NCI-H1417 treated with DMSO at 0.1 percent for 48 hours (cell line): ENCODE results near the gene XKR7.

Source experiments
- DNase-seq: peaks from one replicate; lab custom pipeline; 2025; lab: John Stamatoyannopoulos, UW

The XKR7 gene

DNA sequence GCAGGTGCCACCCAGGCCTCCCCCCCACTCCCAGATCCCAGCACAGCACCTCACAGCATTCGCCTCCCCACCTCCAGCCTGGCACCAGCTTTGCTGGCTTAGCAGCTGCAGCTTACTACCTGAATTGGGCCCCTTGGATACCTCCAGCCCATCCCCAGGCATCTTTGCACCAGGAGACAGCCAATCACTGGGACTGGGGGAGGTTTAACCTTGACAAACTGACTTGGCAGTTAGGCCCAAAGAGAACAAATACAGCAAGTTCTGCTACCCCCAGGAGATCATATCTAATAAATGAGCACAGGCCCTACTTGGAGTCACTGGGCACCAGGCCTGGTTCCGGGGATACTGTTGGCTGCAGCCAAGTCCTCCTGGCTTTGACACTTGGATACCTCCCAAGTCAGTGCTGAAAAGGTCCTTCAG, 24.9 kb upstream of the XKR7 start:
- DNase-seq: no peak

DNA sequence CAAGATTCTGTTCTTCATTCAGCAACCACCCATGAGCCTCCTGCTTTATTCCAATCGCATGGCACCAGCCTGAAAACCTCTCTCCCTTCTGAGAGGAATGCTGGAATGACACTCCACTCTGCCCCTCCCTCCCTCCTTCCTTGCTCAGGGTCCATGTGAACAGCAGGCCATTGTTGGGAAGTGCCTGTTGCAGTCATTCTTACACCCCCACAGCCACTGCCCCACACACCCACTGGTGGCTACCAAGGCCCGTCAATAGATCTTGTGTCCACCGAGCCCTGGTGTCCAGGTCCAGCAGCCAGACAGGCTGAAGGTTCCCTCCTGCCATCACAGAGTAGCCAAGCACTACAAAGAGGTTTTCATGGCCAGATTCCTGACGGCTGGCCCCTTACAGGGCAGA, 22.6 kb upstream of the XKR7 start:
- DNase-seq: no peak

DNA sequence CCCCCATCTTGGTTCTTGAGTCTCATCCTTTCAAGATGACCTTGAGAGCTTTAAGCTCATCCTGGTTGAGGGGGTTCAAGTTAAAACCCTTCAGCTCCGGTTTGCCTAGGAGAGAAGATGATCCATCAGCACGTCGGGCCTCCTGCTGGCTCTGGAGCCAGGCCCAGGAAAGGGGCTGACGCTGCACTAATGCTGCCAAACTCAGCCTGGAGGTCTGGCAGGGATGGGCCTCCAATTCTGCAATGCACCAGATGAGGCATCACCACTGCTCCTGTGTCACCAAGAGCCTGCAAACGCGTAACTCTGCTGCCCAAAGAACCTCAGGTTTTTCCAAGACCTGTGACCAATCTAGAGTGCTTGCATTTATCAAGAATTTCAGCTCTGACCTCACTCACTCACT, 22.2 kb upstream of the XKR7 start:
- no peak for DNase-seq

DNA sequence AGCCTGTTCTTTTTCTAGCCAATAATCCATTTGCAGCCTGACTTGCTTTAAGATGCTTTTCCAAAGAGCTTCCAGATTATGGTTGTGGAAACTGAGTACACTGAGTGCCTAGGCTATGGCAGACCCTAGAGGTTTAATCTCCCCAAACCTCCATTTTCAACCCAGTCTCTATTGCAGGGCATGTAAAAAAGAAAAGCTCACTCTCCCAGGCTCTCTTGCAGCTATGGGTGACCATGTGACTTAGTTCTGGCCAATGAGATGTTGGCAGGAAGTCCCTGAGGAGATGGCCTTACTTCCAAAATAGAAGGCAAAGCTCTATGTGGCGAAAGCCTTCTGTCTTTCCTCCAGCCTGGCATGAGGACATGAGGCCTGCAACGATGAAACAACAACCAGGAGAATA, 19.9 kb upstream of the XKR7 start:
- no peak for DNase-seq

DNA sequence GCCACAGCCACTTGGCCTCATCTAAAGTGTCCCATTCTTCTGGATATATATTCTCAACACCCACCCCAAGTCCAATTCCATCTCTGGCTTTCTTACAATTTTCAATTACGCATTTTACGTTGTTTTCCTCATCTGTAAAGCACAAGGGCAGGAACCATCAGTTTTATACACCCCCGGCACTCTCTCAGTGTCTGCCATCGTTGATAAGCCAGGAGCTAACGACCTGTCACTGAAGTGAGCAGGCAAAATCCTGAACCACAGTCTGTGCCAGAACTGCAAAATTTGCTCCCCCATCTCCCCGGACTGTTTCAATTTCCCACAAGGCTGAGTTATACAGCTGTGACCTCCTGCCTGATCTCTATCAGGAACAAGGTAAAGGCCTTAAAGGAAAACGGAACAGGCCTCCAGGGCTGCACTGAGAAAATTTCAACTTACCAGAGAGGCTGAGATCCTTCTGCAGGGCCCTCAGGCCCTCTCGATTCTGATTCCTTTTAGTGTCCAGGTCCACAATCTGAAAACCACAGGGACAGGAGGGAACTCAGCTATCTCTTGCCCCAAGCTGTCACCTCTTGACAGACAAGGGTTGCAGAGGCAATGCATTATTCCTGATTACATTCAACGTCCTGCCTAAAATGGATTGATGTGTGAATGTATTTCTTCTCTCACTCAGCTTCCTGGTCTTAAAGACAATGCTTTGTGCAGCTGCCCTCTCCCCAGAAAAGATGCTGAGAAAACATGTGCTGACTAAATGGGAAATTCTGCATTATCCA, 17.9 kb upstream of the XKR7 start:
- no peak for DNase-seq

DNA sequence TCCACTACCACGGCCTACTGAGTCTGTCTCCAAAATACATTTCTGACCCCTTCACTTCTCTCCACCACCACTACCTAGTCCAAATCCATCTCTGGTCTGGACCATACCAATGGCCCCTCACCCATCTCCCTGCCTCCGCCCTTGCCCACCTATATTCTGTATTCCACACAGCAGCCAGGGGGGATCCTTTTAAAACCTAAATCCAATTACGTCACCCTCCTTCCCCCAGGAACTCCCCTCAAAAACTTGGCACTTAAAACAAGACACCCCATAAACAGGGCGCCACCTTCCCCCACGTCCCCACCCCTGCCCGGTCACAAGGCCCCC, 16.8 kb upstream of the XKR7 start:
- no peak for DNase-seq

DNA sequence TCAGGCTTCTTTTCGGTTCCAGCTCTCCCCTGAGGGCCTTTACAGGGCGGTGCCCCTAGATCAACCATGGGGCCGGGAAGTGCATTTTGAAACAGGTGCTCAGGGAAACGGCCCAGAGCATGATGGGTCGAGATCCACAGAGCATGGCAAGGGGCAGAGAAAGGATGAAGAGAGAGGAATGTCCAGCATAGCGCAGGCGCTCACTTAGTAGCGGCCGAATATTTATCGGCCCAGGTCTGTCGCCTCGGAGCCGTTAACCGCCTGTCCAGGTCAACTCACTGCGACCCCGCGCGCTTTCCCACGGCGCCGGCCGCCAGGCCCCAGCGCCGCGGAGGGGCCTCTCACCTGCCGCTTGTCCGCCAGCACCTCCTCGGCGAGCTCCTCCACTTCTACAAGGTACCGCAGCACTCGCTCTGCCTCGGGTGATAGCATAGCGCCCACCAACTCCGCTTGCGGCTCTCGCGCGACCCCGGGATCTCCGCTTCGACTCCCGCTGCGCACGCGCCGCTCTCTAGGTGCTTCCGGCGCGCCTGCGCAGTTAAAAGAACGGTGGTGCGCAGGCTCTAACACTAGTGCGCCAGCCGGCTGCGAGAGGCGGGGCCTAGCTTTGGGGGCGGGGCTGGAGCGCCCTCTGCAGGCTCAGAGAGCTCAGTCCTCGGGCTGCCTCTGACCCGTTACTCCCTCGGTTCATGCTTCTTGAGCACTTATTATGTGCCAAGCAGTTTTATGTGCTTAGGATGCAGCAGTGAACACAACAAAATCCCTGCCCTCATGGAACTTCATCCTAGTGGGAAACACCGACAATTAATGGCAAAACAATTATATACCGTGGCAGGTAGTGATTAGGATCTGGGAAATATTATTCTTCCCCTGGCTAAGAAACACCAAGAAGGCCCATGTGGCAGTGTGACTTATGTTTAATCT, 16.2 kb upstream of the XKR7 start, which contains the start of gene PDRG1:
Gene PDRG1, minus strand, starts transcription at position 517 of the 924 bp plus-strand sequence. Its CDS starts 85 bp downstream, at position 432.
- peak; percentile 88 for DNase-seq

DNA sequence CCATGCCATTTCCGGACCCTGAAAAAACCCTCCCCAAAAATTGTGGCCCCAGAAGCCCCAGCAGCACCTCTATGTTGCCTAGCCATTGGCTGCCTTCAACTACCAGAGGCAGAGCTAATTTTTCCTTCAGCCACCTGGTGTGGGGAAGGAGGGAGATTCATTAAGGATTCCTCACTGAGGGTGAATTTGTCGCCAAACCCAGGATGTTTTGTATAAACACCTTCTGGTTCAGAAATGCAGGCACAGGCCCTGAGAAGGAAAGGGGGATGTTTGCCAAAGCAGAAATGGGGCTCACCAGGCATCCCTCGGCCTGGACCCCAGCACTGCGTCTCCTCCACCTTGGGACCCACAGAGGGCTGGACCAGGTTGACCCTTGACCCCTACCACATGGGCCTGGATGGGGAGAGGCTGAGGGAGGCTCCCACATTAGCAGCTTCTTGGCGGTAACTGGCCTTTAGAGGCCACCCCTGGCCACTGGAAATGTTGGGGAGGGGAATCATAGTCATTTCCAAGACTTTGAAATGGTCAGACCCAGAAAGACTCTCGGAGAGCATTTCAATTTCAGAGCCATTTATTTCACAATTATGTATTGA, 14.3 kb upstream of the XKR7 start:
- DNase-seq: no peak

DNA sequence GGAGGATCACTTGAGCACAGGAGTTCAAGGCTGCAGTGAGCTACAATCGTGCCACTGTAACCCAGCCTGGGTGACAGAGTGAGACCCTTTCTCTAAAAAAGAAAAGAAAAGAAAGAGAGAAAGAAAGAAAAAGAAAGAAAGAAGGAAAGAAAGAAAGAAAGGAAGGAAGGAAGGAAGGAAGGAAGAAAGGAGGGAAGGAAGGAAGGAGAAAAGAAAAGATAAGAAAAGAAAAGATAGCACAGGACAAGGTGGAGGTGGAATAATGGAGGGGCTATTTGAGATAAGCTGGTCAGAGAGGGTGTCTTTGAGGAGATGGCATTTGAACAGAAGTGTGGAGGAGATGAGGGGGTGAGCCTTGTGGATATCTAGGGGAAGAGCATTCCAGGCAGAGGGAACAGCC, 13.5 kb upstream of the XKR7 start:
- DNase-seq: no peak

DNA sequence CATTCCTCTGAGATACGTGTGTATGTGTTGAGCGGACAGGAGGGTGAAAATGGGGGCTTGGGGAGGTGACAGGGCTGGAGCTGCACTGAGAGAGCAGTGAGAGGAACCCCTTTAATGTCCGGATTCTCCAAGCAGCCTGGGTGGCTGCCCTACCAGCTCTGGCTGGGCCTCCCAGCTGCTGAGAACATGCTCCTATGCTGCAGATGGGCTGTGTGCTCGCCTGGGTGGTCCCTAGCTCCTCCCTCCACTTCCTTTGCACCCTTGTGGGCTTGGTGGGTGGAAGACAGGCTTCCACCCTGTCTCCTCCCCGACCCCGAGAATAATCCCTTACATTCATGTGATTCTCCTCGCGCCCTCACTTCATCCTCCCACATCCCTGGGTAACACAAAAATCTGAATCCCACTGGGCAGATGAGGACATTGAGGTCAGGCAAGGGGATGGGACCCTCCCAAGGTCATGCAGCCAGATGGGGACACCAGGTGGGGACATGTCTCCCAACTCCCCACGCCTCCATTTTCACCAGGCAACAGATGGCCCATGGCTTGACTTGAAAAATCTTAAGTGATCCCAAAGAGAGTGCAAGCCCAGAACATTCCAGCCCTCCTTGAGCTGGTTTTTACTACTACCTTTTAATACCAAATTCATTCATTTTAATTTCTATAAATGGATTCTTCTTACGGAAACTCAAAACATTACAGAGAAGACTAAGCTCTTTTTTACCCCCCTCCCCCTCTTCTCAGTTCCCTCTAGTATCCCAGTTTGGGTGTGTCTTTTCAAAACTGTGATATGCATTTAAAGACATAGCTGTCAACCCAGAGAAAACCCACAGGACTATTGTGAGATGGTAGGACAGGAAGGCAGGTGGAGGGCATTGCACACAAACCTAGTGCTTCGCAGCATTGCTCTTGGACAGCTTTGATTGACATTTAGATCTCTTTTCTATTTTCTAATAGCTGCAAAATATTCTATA, 11.1 kb upstream of the XKR7 start:
- DNase-seq: no peak

DNA sequence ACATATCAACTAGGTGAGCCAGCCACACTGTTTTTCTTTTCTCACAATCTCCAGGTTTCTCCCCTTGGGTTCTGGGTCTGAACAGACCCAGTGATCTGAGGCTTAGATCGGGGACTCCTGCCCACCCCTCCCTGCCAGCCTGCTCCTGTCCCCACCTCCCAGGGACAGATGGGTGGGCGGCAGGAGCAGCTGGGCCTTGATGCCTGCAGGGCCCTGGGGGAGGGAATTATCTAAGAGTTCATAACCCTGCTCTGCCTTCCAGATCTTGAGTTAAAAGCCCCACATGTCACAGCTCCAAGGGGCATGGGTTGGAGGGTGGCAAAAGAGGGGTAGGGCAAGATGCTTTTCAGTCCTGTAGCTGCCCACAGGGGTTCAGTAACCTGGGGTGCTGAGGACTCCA, 5.2 kb upstream of the XKR7 start:
- DNase-seq: no peak

DNA sequence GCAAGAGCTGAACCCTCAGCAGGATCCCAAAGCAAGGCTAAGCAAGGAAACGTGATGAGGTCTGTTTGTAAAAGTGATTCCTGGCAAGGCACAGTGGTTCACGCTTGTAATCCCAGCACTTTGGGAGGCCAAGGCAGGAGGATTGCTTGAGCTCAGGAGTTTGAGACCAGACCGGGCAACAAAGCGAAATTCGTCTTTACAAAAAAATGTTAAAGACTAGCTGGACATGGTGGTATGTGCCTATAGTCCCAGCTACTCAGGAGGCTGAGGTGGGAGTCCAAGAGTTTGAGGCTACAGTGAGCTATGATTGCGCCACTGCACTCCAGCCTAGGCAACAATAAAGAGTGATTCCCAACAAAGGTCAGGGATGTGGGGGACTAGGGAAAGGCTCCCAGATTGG, 4.1 kb upstream of the XKR7 start:
- no peak for DNase-seq

DNA sequence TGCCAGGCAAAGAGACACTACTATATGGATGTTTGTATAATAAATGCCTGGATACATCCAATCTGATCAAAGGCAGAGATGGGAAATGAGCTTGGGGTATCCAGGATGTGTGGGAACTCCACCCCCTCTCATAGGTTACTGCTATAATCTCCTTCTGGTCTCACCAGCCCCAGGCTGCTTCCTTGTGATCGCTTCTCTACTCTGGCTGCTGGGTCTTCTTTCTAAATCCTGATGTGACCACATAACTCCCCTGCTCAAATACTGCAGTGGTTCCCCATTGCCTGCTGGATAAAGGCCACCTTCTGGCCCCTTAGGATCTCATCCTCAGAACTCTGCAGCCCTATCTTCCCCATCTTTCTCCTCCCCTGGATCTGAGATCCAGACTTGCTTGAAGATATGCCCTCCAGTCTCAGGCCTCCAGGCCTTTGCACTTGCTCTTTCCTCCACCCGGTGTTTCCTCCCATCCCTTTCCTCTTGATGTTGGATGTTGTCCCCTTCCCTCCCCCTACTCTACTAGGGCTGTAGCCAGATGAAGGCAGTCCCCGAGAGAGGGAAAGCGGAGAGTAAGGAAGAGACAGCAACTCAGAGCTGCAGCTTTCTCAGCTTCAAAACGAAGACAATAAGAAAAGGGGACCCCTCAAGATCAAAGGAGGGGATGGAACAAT, 828 bp upstream of the XKR7 start:
- DNase-seq: no peak

DNA sequence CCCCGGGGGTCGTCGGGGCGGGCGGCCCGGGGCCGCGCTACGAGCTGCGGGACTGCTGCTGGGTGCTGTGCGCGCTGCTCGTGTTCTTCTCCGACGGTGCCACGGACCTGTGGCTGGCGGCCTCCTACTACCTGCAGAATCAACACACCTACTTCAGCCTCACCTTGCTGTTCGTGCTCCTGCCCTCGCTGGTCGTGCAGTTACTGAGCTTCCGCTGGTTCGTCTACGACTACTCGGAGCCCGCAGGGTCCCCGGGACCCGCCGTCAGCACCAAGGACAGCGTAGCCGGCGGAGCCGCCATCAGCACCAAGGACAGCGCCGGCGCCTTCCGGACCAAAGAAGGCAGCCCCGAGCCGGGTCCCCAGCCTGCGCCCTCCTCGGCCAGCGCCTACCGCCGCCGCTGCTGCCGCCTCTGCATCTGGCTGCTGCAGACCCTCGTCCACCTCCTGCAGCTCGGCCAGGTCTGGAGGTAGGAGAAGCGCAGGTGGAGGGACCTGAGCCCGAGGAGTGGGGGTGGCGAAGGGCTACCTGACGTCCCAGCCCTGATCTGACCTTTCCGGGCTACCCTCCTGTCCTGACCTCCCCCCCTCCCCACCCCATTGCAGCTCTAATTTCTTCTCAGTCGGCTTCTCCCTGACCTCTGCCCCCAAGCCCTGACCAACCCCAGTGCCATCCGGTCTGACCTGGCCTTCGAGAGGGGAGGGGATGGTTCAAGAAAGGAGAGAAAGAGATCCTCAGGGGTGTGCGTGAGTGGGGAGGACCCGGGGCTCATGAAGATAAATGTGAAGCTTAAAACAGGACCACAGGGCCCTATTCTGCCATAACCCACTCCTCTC, 558 bp downstream of the XKR7 start:
- DNase-seq: no peak

DNA sequence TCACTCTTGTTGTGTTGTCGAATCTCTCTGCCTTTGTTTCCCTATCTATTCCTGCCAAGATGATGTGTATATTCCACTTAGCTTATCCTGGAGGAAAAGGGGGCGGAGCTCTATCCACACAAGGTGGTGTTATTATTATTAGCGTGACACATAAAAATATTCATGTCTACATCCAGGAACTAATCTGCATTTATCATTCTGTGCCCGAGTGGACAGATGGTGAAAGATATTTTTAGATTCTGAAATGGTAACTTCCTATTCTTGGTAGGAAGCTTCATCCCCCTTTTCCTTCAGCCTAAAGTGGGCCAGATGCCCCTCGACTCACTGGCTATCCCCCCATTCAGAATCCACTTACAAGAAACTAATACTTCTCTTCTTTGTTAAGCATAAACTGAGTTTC, 2.0 kb downstream of the XKR7 start:
- no peak for DNase-seq

DNA sequence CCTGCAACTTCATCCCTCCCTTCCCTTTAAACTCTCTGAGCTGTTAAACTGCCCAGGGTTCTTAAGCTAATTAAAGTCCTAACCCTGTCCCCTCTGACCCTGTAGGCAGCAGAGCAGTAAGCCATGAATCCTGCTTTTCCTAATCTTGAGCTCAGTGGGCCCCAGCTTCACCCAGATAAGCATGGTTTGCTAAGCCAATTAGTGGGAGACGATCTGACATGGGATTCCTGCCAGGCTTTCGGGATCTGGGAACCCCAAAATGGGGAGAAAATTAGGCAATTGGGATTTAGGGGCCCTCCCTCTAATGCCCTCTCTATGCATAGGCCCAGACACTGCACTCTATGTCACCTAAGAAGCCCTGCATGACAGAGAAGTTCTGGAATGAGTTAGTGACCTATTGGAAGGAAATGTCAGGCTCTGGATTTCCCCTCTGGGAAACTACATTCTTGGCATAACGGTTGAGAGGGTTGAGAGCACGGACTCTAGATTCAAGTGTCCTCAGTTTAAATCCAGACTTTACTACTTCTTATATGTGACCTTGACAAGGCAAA, 4.6 kb downstream of the XKR7 start:
- no peak for DNase-seq

DNA sequence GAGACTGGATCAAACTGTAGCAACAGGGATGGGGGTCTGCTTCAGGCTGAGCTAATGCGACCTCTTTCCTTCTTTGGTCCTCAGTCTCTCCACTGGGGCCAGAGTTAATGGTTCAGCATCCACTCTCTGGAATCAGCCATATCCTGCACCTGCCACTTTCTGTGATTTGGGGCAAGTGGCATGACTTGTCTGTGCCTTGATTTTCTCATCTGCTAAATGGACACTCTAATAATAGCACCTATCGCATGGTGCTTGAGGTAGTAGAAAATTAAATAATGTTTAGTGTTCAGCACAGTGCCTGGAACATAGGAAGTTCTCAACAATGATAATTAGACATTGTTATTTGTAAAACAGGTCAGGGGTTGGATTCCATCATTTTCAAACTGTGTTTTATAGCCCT, 6.3 kb downstream of the XKR7 start:
- DNase-seq: no peak

DNA sequence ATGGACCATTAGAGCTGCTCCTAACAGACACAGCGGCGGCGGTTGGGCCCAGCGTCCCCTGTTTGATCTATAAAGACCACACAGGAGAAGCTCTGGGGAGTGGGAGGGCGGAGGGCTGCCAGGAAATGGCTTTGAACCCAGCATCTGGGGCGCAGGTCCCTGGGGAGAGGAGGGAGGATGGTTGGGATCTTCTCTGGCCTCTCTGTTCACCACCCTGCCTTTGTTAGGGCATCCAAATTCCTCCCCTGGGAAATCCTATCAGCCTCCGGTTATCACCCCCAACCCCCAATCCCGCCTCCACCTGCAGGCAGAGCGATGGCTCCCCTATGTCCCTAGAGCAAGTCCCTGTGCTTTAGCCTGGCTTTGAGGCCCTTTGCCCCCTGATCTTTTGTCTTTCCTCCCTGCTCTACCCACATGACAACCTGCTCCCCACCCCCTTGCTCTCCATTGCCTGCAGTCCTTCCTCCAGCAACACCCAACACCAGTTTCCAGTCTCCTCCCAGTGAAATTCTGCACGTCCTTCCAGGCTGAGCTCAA, 7.1 kb downstream of the XKR7 start:
- no peak for DNase-seq

DNA sequence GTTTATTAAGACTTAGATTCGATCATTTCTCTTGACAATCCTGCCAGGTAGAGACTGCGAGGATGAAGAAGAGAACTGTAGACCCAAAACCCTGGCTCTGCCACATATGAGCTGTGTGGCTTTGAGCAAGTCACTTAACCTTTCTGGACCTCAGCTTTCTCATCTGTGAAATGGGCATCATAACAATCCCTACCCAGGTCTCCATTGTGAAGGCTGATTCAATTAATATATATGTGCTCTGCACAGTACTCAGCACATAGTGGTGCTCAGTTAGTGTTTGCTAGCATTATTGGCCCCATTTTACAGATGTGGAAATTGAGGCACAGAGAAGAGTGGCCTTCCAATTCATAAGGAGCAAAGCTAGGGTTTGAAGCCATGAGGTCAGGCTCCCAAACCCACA, 7.9 kb downstream of the XKR7 start:
- no peak for DNase-seq

DNA sequence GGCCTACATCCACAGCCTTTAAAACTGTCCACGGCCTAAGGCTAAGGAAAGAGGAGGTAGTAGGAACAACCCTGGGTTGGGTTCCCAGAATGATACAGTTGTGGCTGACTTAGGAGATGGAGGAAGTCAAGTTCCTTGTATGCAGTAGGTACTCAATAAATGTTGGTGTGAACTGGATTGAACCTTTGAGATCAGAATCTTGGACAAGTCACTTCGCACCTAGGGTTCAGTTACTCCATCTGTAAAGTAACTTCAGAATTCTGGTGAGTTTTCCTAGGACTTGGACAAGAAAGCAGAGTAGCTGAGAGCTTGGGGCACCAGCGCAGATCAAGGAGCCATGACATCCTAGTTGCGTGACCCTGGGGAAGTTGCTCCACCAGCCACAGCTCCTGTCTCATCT, 9.1 kb downstream of the XKR7 start:
- no peak for DNase-seq
